OCI-LY7 (cell line): ENCODE data around the gene PCGF5. TPM values are rescaled to one million over a fixed set of nuclear protein-coding genes. Genes with fewer than 3 reads are reported as not detected.

Source experiments
- BruUV-seq: library from RNA; stranded (reverse); fragments of 400-500 nt; replicated peaks from 2 replicates; lab custom pipeline; 2021; lab: Mats Ljungman, UMichigan
- CTCF ChIA-PET: fragments of 300-600 bp; sonication (Branson Sonifier 250); formaldehyde crosslinking; loops from one replicate; lab custom pipeline; 2022; ENCODE audit warnings: antibody characterized with exemption; ENCODE audit not compliant: unreplicated experiment; lab: Charles Lee
- POLR2A ChIA-PET: fragments of 300-600 bp; sonication (Branson Sonifier 250); formaldehyde crosslinking; loops from one replicate; lab custom pipeline; 2022; ENCODE audit warnings: antibody characterized with exemption; lab: Charles Lee
- DNase-seq: peaks from one replicate; pipeline ENCODE4 v3.0.0-alpha.2; 2015; ENCODE audit warnings: low spot score
- H2AFZ ChIP-seq: fragments of 200-600 bp; sonication (generic), shearing (Covaris generic); 2 replicates; pipeline ENCODE4 v1.6.1; 2014; ENCODE audit warnings: mild to moderate bottlenecking, antibody characterized with exemption, low read length, moderate library complexity
- H3K27ac ChIP-seq: fragments of 200-600 bp; sonication (generic); 2 replicates; pipeline ENCODE4 v1.5.1; 2014; ENCODE audit warnings: mixed run types, low read depth, mild to moderate bottlenecking, moderate library complexity, low read length, inconsistent platforms; ENCODE audit not compliant: poor library complexity, severe bottlenecking
- H3K36me3 ChIP-seq: fragments of 200-600 bp; sonication (generic); 2 replicates; pipeline ENCODE4 v1.6.1; 2014; ENCODE audit warnings: mild to moderate bottlenecking, antibody characterized with exemption, low read length, moderate library complexity, mixed read lengths; ENCODE audit not compliant: insufficient read depth
- H3K4me1 ChIP-seq: fragments of 200-600 bp; sonication (generic); 2 replicates; pipeline ENCODE4 v1.5.1; 2014; ENCODE audit warnings: mild to moderate bottlenecking, low read length; ENCODE audit not compliant: insufficient read depth, poor library complexity, severe bottlenecking
- H3K4me2 ChIP-seq: fragments of 200-600 bp; sonication (generic); 2 replicates; pipeline ENCODE4 v1.6.1; 2014; ENCODE audit warnings: mild to moderate bottlenecking, low read length
- H3K4me3 ChIP-seq: fragments of 200-600 bp; sonication (generic); 2 replicates; pipeline ENCODE4 v1.5.1; 2014; ENCODE audit warnings: mild to moderate bottlenecking, low read depth, low read length; ENCODE audit not compliant: poor library complexity, severe bottlenecking
- H3K79me2 ChIP-seq: fragments of 200-600 bp; sonication (generic); 2 replicates; pipeline ENCODE4 v1.6.1; 2016; ENCODE audit warnings: low read depth, mild to moderate bottlenecking, low read length, moderate library complexity, mixed read lengths; ENCODE audit not compliant: insufficient read depth
- H3K9me2 ChIP-seq: fragments of 200-600 bp; sonication (generic); 2 replicates; pipeline ENCODE4 v1.6.1; 2016; ENCODE audit warnings: mild to moderate bottlenecking, low read length, mixed read lengths; ENCODE audit not compliant: insufficient read depth
- H3K9me3 ChIP-seq: fragments of 200-600 bp; sonication (generic); 2 replicates; pipeline ENCODE4 v1.6.1; 2014; ENCODE audit warnings: mild to moderate bottlenecking, mixed run types, low read length, mixed read lengths
- H4K20me1 ChIP-seq: fragments of 200-600 bp; sonication (generic); 2 replicates; pipeline ENCODE4 v1.6.1; 2014; ENCODE audit warnings: mild to moderate bottlenecking, antibody characterized with exemption, low read length, moderate library complexity, mixed read lengths; ENCODE audit not compliant: insufficient read depth
- CTCF ChIP-seq: fragments of 200-600 bp; sonication (generic); conservative IDR thresholded peaks from 2 replicates; pipeline ENCODE4 v1.5.1; 2014; ENCODE audit warnings: mild to moderate bottlenecking, antibody characterized with exemption, low read length, moderate library complexity, mixed read lengths
- EZH2phosphoT487 ChIP-seq: fragments of 200-600 bp; sonication (generic); IDR thresholded peaks from 2 replicates; pipeline ENCODE4 v1.6.1; 2018; ENCODE audit warnings: low read depth, borderline replicate concordance, mild to moderate bottlenecking, mixed run types, antibody characterized with exemption, low read length, moderate library complexity, mixed read lengths
- intact Hi-C: fragments of 100-400 bp; cut with micrococcal nuclease; formaldehyde crosslinking; loops from one replicate; pipeline ENCODE4 v1.10.0; 2022; ENCODE audit not compliant: unreplicated experiment
- total RNA-seq, 2 experiments: library from RNA; depleted of rRNA in 1 of 2; stranded (reverse); fragments of >200 nt in 1 of 2; shearing (Covaris generic) in 1 of 2; gene quantifications; 2 replicates each; pipeline ENCODE4 v1.2.3, GENCODE V29; 2014 to 2022

Gene PCGF5
- total RNA-seq, 2 experiments from 2014 or later = 25.1 to 40.9 TPM

GRCh38 chr10:91191584-91191919, 28.9 kb upstream of the PCGF5 start:
- ChIA-PET POLR2A (no interaction called here), CTCF (no interaction called here)
- BruUV-seq = no TSS peak
- no peaks in the 10 kb centered on the region for H3K36me3 ChIP-seq
- no peaks in the 10 kb centered on the region for H3K9me3 ChIP-seq
- TF ChIP-seq CTCF = no peak
- TF ChIP-seq EZH2phosphoT487 = no peak
- H3K4me2 ChIP-seq = no peak overlapping the region
- DNase-seq = no peak
- H2AFZ ChIP-seq = no peak overlapping the region
- peaks cover 7% of the 10 kb centered on the region for H3K4me1 ChIP-seq
- H3K4me3 ChIP-seq = no peak overlapping the region
- no peaks in the 10 kb centered on the region for H4K20me1 ChIP-seq
- H3K79me2 ChIP-seq = no peaks in the 10 kb centered on the region
- intact Hi-C loops = no loop called here
- no peaks in the 10 kb centered on the region for H3K9me2 ChIP-seq
- no peak overlapping the region for H3K27ac ChIP-seq

- no peaks in the 10 kb centered on the region for H3K9me3 ChIP-seq
- no peak overlapping the region for H3K4me2 ChIP-seq
- H3K4me3 ChIP-seq = no peak overlapping the region
- no peaks in the 10 kb centered on the region for H3K79me2 ChIP-seq
- ChIA-PET CTCF (no interaction called here), POLR2A (interaction anchor here (0.9 kb wide), 1 partner anchor 17 kb away, joined by 3 read pairs; no protein-coding TSS in a partner anchor)
- no peak for DNase-seq
- intact Hi-C loops = no loop called here
- TF ChIP-seq CTCF (no peak), EZH2phosphoT487 (no peak)
- BruUV-seq = no TSS peak
- H3K9me2 ChIP-seq = no peaks in the 10 kb centered on the region
- no peaks in the 10 kb centered on the region for H3K36me3 ChIP-seq
- no peak overlapping the region for H3K27ac ChIP-seq
- no peak overlapping the region for H2AFZ ChIP-seq
- no peaks in the 10 kb centered on the region for H4K20me1 ChIP-seq
- H3K4me1 ChIP-seq = peaks cover 15% of the 10 kb centered on the region
These were observed 25.8 kb upstream of the PCGF5 start for GRCh38 chr10:91194497-91195179.

GRCh38 chr10:91196268-91197048, 24.0 kb upstream of the PCGF5 start:
- no peak for DNase-seq
- no peaks in the 10 kb centered on the region for H3K79me2 ChIP-seq
- BruUV-seq = no TSS peak

More at GRCh38 chr10:91196268-91197048, 24.0 kb upstream of the PCGF5 start:
- Histone ChIP-seq H3K4me2 (no peak overlapping the region), H3K27ac (no peak overlapping the region), H3K4me3 (no peak overlapping the region), H3K36me3 (no peaks in the 10 kb centered on the region), H3K9me2 (no peaks in the 10 kb centered on the region), H3K4me1 (peaks cover 19% of the 10 kb centered on the region), H3K9me3 (no peaks in the 10 kb centered on the region), H4K20me1 (no peaks in the 10 kb centered on the region), H2AFZ (no peak overlapping the region)
- ChIA-PET CTCF (no interaction called here), POLR2A (interaction anchor here (1.1 kb wide), 1 partner anchor 34 kb away, joined by 3 read pairs; no protein-coding TSS in a partner anchor)
- TF ChIP-seq CTCF = no peak
- TF ChIP-seq EZH2phosphoT487 = no peak
- intact Hi-C loops = no loop called here
